HL-60 (cell line): Measurements from ENCODE around the gene BCAS3.

Experiments
- CTCF ChIP-seq: IDR thresholded peaks from one replicate; pipeline ENCODE4 v1.5.1; 2011; ENCODE audit warnings: low read length, control low read depth, inconsistent platforms; ENCODE audit not compliant: insufficient read depth
- POLR2AphosphoS5 ChIP-seq: IDR thresholded peaks from 2 replicates; pipeline ENCODE4 v1.6.1; 2012; ENCODE audit warnings: low read depth

GRCh38 chr17:60959696-60960095 is 282.0 kb downstream of the BCAS3 start:
- no peak for TF ChIP-seq CTCF
- TF ChIP-seq POLR2AphosphoS5, result no peak
